ENCODE results near the gene CAMP.

- TF ChIP-seq CTCF (conservative IDR thresholded peaks at IDR 0.05; ENCODE audit: low read depth, low read length) (no peak), EZH2 (IDR thresholded peaks at IDR 0.05; ENCODE audit: borderline replicate concordance, low read depth, low read length, poor library complexity, severe bottlenecking) (no peak)
These were observed 51.2 kb downstream of the CAMP start for GRCh38 chr3:48274452-48274851.
